Activated naive CD4-positive, alpha-beta T cell treated with anti-CD3 and anti-CD28 coated beads, Interleukin-2, amount 50 U/mL, for 24 hours (primary cell): Measurements from ENCODE around the gene FRRS1L.

Experiments used
- H3K27ac Mint-ChIP-seq: one replicate; pipeline ENCODE4 v1.8.0; 2021; ENCODE audit warnings: mild to moderate bottlenecking, mixed read lengths
- H3K27me3 Mint-ChIP-seq: one replicate; pipeline ENCODE4 v1.8.0; 2021; ENCODE audit warnings: mixed read lengths
- H3K36me3 Mint-ChIP-seq: one replicate; pipeline ENCODE4 v1.8.0; 2021; ENCODE audit warnings: mixed read lengths
- H3K4me1 Mint-ChIP-seq: one replicate; pipeline ENCODE4 v1.8.0; 2021; ENCODE audit warnings: mixed read lengths
- H3K4me3 Mint-ChIP-seq: one replicate; pipeline ENCODE4 v1.8.0; 2021; ENCODE audit warnings: mild to moderate bottlenecking, mixed read lengths
- H3K9me3 Mint-ChIP-seq: one replicate; pipeline ENCODE4 v1.8.0; 2021; ENCODE audit warnings: mixed read lengths

FRRS1L gene

DNA sequence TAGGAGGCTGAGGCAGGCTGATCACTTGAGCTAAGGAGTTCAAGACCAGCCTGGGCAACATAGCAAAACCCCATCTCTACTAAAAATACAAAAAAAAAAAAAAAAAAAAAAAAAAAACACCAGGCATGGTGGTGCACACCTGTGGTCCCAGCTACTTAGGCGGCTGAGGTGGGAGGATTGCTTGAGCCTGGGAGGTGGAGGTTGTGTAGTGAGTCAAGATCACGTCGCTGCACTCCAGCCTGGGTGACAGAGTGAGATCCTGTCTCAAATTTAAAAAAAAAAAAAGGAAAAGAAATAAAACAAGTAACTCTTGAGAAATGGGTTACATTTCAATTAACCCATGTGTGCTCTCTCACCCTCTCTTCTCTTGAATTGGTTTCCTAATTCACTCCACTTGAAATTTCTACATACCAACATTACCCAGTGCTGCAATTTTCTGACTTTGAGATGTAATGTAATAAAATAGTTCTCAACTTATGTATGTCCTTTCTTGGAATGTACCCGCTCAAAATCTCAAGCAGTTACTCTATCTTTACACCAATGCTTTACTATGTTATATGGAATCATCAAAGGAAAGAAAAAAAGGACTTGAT, 83.1 kb downstream of the FRRS1L start:
- H3K27me3 Mint-ChIP-seq, result no peaks in the 10 kb centered on the region

DNA sequence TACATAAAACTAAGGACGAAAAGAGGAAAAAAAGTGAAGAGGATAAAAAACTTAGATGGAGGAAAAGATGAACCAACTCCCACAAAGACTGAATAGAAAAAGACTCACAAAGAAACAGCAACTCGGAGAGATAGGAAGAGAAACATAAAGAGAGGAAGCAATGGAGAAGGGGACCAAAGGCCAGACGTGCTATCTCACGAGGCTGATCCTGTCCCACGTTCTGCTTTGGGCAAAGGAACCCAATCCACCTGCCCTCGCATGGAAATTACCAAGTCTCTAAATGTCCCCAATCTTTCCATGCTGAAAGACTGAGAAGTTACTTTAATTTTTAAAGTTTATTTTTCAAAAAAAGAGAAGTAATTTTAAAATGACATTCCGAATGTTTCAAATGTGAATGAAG, 83.9 kb downstream of the FRRS1L start:
- Mint-ChIP-seq H3K4me3 (no peak overlapping the region), H3K4me1 (peaks cover 21% of the 10 kb centered on the region), H3K36me3 (peaks cover 29% of the 10 kb centered on the region), H3K27ac (no peak overlapping the region), H3K9me3 (no peaks in the 10 kb centered on the region), H3K27me3 (no peaks in the 10 kb centered on the region)

More for the DNA sequence above, 83.1 kb downstream of the FRRS1L start:
- Mint-ChIP-seq H3K4me3 (no peak overlapping the region), H3K4me1 (peaks cover 21% of the 10 kb centered on the region), H3K27ac (no peak overlapping the region), H3K36me3 (peaks cover 25% of the 10 kb centered on the region), H3K9me3 (no peaks in the 10 kb centered on the region)

DNA sequence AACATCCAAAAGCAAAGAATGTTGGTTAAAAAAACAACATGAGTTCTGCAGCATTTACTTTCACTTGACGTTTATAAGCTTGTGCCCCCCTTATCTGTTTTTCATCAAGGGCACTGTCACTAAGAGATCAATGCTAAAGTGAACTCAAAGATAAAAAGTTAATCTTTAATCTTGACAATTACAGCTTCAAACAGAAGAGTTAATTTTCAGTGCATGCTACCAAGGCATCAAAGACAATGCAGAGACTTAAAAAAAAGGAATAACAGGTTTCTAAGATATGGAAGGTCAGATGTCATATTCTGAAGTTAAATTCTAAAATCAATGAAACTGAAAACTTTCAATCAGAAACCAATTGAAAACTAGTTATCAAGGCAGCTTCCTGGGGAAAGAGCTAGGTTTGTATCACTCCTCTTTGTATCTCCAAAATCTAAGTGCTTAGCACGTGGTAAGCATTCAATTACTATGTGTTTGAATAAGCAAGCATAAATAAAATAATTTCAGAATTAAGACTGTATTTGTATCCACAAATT, 84.9 kb downstream of the FRRS1L start:
- peaks cover 29% of the 10 kb centered on the region for H3K36me3 Mint-ChIP-seq
- no peaks in the 10 kb centered on the region for H3K9me3 Mint-ChIP-seq
- H3K27ac Mint-ChIP-seq, result peak overlapping the region; percentile 51

More for the DNA sequence above, 84.9 kb downstream of the FRRS1L start:
- H3K4me1 Mint-ChIP-seq, result peaks cover 18% of the 10 kb centered on the region
- no peak overlapping the region for H3K4me3 Mint-ChIP-seq
- no peaks in the 10 kb centered on the region for H3K27me3 Mint-ChIP-seq
